Endothelial cell of umbilical vein (primary cell): ENCODE data around the gene ZBTB37. TPM values are rescaled to one million over a fixed set of nuclear protein-coding genes. Genes with fewer than 3 reads are reported as not detected.

ENCODE experiments used
- BruUV-seq: library from RNA; stranded (reverse); fragments of 400-500 nt; replicated peaks from 2 replicates; lab custom pipeline; 2021; lab: Mats Ljungman, UMichigan
- CTCF ChIA-PET: fragments of 300-600, 350-600 bp; sonication (Branson Sonifier 250); formaldehyde crosslinking; loops from one replicate; lab custom pipeline; 2021; ENCODE audit warnings: antibody characterized with exemption, inconsistent platforms; lab: Charles Lee
- POLR2A ChIA-PET: fragments of 300-600, 350-600 bp; sonication (Branson Sonifier 250); formaldehyde crosslinking; loops from one replicate; lab custom pipeline; 2021; ENCODE audit warnings: antibody characterized with exemption, inconsistent platforms; lab: Charles Lee
- DNase-seq: peaks from one replicate; pipeline ENCODE4 v3.0.0-alpha.2; 2011; ENCODE audit warnings: low read depth, low spot score
- FAIRE-seq: peaks from 2 replicates; lab custom pipeline; 2011; peaks lifted over from hg19 to GRCh38; lab: Jason Lieb, UNC
- H2AFZ ChIP-seq: 2 replicates; pipeline ENCODE4 v1.6.0; 2012; ENCODE audit warnings: low read depth, low read length, control low read depth, inconsistent platforms
- H3K27ac ChIP-seq: 2 replicates; pipeline ENCODE4 v1.5.1; 2011; ENCODE audit warnings: low read depth, mild to moderate bottlenecking, control low read depth, low read length, moderate library complexity; ENCODE audit not compliant: insufficient read depth
- H3K27me3 ChIP-seq, 2 experiments: 2 replicates each; pipeline versions ENCODE4 v1.6.0 to v1.6.1; 2011; ENCODE audit warnings: low read length in 2 of 2, mixed read lengths in 1 of 2; ENCODE audit not compliant: control insufficient read depth in 2 of 2, insufficient read depth in 2 of 2
- H3K36me3 ChIP-seq, 2 experiments: 2 replicates in 1 of 2; 3 replicates in 1 of 2; pipeline ENCODE4 v1.5.1; 2011; ENCODE audit warnings: low read length in 2 of 2, mild to moderate bottlenecking in 1 of 2, moderate library complexity in 1 of 2; ENCODE audit not compliant: control insufficient read depth in 2 of 2, insufficient read depth in 2 of 2; ENCODE audit errors: extremely low read depth in 1 of 2
- H3K4me1 ChIP-seq: 3 replicates; pipeline ENCODE4 v1.5.1; 2011; ENCODE audit warnings: mild to moderate bottlenecking, low read length; ENCODE audit not compliant: control insufficient read depth, insufficient read depth; ENCODE audit errors: extremely low read depth
- H3K4me2 ChIP-seq: 2 replicates; pipeline ENCODE4 v1.6.1; 2011; ENCODE audit warnings: low read length, control low read depth, mixed read lengths; ENCODE audit not compliant: insufficient read depth
- H3K4me3 ChIP-seq, 3 experiments: fragments of 200-600 bp in 1 of 3; sonication (generic), shearing (Covaris generic) in 1 of 3; replicated peaks in 1 of 3; 2 replicates each; pipeline ENCODE4 v1.5.1; 2011 to 2016; ENCODE audit warnings: control low read depth in 3 of 3, low read length in 3 of 3, mild to moderate bottlenecking in 2 of 3, inconsistent platforms in 1 of 3, low read depth in 1 of 3, moderate library complexity in 1 of 3; ENCODE audit not compliant: insufficient read depth in 1 of 3
- H3K79me2 ChIP-seq: 2 replicates; pipeline ENCODE4 v1.6.0; 2012; ENCODE audit warnings: low read length, inconsistent platforms; ENCODE audit not compliant: control insufficient read depth, insufficient read depth
- H3K9ac ChIP-seq: replicated peaks from 2 replicates; pipeline ENCODE3; 2011; ENCODE audit warnings: low read length, control low read depth; ENCODE audit not compliant: insufficient read depth; ENCODE audit errors: extremely low read depth
- H3K9me1 ChIP-seq: replicated peaks from 3 replicates; pipeline ENCODE4 v1.6.0; 2011; ENCODE audit warnings: mild to moderate bottlenecking, low read length; ENCODE audit not compliant: control insufficient read depth, insufficient read depth; ENCODE audit errors: extremely low read depth
- H3K9me3 ChIP-seq: replicated peaks from 2 replicates; pipeline ENCODE4 v1.5.1; 2012; ENCODE audit warnings: low read length, inconsistent platforms; ENCODE audit not compliant: control insufficient read depth, insufficient read depth
- H4K20me1 ChIP-seq: replicated peaks from 2 replicates; pipeline ENCODE3; 2011; ENCODE audit warnings: mild to moderate bottlenecking, low read length; ENCODE audit not compliant: control insufficient read depth, insufficient read depth; ENCODE audit errors: extremely low read depth
- CTCF ChIP-seq, 2 donors: IDR thresholded peaks; 1 replicate in 1 of 2; 2 replicates in 1 of 2; pipeline ENCODE4 v1.5.1; 2011; ENCODE audit warnings: low read length in 2 of 2, mild to moderate bottlenecking in 2 of 2, moderate library complexity in 2 of 2, control low read depth in 1 of 2, inconsistent platforms in 1 of 2, low read depth in 1 of 2; ENCODE audit not compliant: insufficient read depth in 1 of 2; ENCODE audit errors: extremely low read depth in 1 of 2
- EZH2 ChIP-seq: IDR thresholded peaks from 2 replicates; pipeline ENCODE4 v1.6.1; 2012; ENCODE audit warnings: borderline replicate concordance, low read depth, mild to moderate bottlenecking, moderate library complexity, low read length, inconsistent platforms; ENCODE audit not compliant: severe bottlenecking
- FOS ChIP-seq: IDR thresholded peaks from 2 replicates; pipeline ENCODE4 v1.6.1; 2011; ENCODE audit warnings: mild to moderate bottlenecking, low read length, moderate library complexity, borderline replicate concordance; ENCODE audit not compliant: insufficient read depth
- GATA2 ChIP-seq: IDR thresholded peaks from 2 replicates; pipeline ENCODE4 v1.7.0; 2011; ENCODE audit warnings: low read depth, mild to moderate bottlenecking, moderate library complexity, mixed read lengths, low read length; ENCODE audit not compliant: insufficient read length, insufficient read depth
- JUN ChIP-seq: IDR thresholded peaks from 2 replicates; pipeline ENCODE4 v1.6.1; 2011; ENCODE audit warnings: borderline replicate concordance, low read depth; ENCODE audit not compliant: insufficient read length, insufficient read depth
- MAX ChIP-seq: IDR thresholded peaks from 2 replicates; pipeline ENCODE4 v1.6.1; 2011; ENCODE audit not compliant: insufficient read depth, insufficient read length
- MYC ChIP-seq: IDR thresholded peaks from one replicate; pipeline ENCODE4 v1.6.1; 2011; ENCODE audit warnings: mild to moderate bottlenecking, low read depth, low read length
- POLR2A ChIP-seq: IDR thresholded peaks from 2 replicates; pipeline ENCODE4 v1.6.1; 2012; ENCODE audit warnings: low read depth, mild to moderate bottlenecking, control low read depth, low read length
- POLR2AphosphoS5 ChIP-seq: IDR thresholded peaks from 2 replicates; pipeline ENCODE4 v1.6.1; 2012; ENCODE audit warnings: low read depth, mild to moderate bottlenecking, control low read depth, low read length, moderate library complexity; ENCODE audit not compliant: insufficient read depth
- dilution Hi-C: fragments of 300-500 bp; cut with MboI; formaldehyde crosslinking; loops from one replicate; pipeline ENCODE4 v1.15.0; 2019; ENCODE audit warnings: low sequenced_read_pairs; ENCODE audit not compliant: extremely low pct_ligation_motif_present
- intact Hi-C: fragments of 100-400 bp; cut with micrococcal nuclease; formaldehyde crosslinking; loops from one replicate; pipeline ENCODE4 v1.10.0; 2022
- polyA plus RNA-seq, 4 experiments: library from polyadenylated mRNA; depleted of rRNA in 3 of 4; stranded (reverse) in 3 of 4; unstranded in 1 of 4; fragments of >200 nt; gene quantifications; 2 replicates each; pipeline versions ENCODE4 v1.2.1 to v1.2.3, GENCODE V29; 2011 to 2012; ENCODE audit warnings: missing spikeins in 1 of 4
- total RNA-seq: library from RNA; stranded (reverse); gene quantifications from 2 replicates; pipeline ENCODE4 v1.2.3, GENCODE V29; 2021

Gene ZBTB37
- total and polyA plus RNA-seq, 2 donors (not counting 3 experiments of a cell fraction or from before 2014, with no cell fraction given) = 0.94 to 5.9 TPM

DNA sequence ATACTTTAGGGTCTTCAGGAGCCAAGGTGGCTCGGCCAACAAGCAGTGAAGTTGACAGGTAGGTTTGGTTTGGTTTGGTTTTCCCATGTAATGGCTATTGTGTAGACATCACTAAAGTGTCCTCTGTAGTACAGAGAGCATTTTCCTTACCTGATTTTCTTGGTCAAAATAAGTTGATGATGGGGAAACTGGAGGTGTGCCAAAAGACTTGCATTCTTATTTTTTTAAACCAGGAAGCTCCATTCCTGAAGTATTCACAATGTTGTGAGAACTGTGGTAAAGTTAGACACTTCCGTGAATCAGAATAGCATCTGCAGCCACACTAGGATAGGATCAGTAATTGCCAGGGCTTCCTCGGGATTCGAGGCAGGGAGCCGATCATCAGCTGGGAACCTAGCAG is 2.9 kb downstream of the ZBTB37 start:
- ChIA-PET CTCF (interaction anchor here (1.5 kb wide), 1 partner anchor 24 kb away, joined by 3 read pairs; no protein-coding TSS in a partner anchor), POLR2A (interaction anchor here (0.6 to 1.6 kb wide), 2 partner anchors 43 to 151 kb away, joined by 4 read pairs; partner anchors contain the start of gene RC3H1)
- TF ChIP-seq MAX (no peak), CTCF (IDR thresholded peaks at IDR 0.05; ENCODE audit: extremely low read depth in 1 of 2, insufficient read depth in 1 of 2, low read depth in 1 of 2, low read length in 2 of 2) (no peak), JUN (no peak), GATA2 (no peak), POLR2AphosphoS5 (no peak), EZH2 (no peak), MYC (no peak), FOS (no peak), POLR2A (no peak)
- peaks cover 0 to 8% of the 10 kb centered on the region in 2 experiments for H3K36me3 ChIP-seq
- DNase-seq = peak; percentile 63
- no peaks in the 10 kb centered on the region for H3K9me1 ChIP-seq
- H4K20me1 ChIP-seq = peaks cover 3% of the 10 kb centered on the region
- H3K4me1 ChIP-seq = peaks cover 30% of the 10 kb centered on the region
- no peak overlapping the region for H3K9ac ChIP-seq
- FAIRE-seq = peak; percentile 18
- BruUV-seq = no TSS peak
- H3K79me2 ChIP-seq = peaks cover 17% of the 10 kb centered on the region
- H3K27me3 ChIP-seq = no peaks in the 10 kb centered on the region
- peak overlapping the region; percentile 64 for H2AFZ ChIP-seq
- H3K4me2 ChIP-seq = peak overlapping the region; percentile 49
- dilution Hi-C loops = no loop called here
- H3K4me3 ChIP-seq = peak overlapping the region in 1 of 3 experiments; percentile 20
- intact Hi-C loops = loop anchor here (2.0 kb wide), 2 partner anchors 44 to 440 kb away; no protein-coding TSS in a partner anchor
- H3K9me3 ChIP-seq = no peaks in the 10 kb centered on the region
- peak overlapping the region; percentile 57 for H3K27ac ChIP-seq
